Head of caudate nucleus (tissue), 42 donors: ENCODE data around the gene PDE2A.
A peak's percentile ranks its signal among the peaks of the same experiment; 100 is the strongest.

Experiments used
- DNase-seq, 42 donors: peaks; one replicate each; pipeline versions ENCODE4 v3.0.0 to v3.0.0-alpha.2; 2020 to 2021; ENCODE audit warnings: mixed read lengths in 7 of 42
- intact Hi-C: fragments of 100-400 bp; cut with DNase I; formaldehyde crosslinking; loops from one replicate; pipeline ENCODE4 v1.15.0; 2022

Gene PDE2A

DNA sequence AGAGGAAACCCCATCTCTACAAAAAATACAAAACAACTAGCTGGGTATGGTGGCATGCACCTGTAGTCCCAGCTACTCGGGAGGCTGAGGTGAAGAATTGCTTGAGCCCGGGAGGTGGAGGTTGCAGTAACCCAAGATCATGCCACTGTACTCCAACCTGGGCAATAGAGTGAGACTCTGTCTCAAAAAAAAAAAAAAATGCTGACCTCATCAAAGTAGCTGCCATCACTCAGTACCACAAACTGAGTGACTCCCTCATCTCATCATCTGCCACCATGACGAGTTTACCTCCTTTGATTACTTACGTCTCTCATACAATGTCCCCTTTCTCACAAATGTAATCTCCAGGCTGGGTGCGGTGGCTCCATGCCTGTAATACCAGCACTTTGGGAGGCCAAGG, 122.7 kb downstream of the PDE2A start:
- intact Hi-C loops, result no loop called here
- DNase-seq, result no peak

DNA sequence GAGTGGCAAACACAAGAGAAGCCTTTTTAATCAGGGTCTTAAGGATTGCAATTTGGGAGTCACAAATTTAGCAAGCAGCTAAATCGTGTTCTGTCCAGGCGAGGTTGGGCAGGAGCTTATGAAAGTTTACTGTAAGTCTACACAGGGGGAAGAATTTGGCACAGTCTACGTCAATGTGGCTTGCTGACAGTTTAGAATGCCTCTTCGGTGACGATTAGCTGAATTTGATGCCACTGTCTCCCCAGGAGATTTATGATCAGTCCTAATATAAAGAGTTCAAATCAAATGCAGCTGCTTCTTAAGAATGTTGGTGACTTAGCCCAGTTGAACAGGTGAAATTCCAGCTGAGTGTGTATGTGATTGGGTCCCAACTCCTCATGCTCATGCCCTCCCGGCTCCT, 125.8 kb downstream of the PDE2A start:
- intact Hi-C loops, result no loop called here
- no peak for DNase-seq

DNA sequence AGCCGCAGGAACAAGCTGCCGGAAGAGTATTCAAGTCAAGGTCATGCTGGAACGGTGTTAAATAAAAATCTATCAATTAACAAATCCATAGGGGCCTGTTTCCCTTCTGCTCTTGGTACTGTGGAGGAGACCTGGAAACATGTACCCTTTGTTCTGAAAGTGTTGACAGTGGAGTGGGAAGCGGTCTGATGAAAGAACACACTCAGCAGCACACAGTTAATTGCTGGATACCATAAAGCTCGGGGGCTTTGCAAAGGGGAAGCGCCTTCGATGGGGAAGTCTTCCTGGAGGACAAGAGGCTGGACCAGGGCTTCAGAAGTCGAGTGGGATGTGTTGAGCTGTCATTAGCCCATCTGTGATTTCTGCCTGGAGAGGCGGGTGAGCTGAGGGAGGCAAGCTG, 127.4 kb downstream of the PDE2A start:
- DNase-seq, result peak in 1 of 42 donors; percentile 13
- intact Hi-C loops, result no loop called here

DNA sequence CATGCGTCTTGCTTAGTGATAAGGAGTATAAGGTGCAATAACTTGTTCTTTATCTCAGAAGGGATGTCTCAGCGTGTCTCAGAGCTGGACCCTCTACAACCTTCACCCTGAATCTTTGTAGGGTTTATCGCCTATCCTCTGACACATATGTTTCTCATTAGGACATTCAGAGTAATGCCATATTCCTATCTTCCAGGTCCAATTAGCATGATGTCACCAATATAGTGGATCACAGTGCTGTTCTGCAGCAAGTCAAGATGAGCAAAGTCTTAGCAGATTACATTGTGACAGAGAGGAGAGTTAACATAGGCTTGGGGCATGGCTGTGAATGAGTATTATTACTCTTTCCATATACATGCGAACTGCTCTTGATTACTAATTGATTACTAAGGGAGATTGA, 129.6 kb downstream of the PDE2A start:
- intact Hi-C loops, result no loop called here
- DNase-seq, result no peak

DNA sequence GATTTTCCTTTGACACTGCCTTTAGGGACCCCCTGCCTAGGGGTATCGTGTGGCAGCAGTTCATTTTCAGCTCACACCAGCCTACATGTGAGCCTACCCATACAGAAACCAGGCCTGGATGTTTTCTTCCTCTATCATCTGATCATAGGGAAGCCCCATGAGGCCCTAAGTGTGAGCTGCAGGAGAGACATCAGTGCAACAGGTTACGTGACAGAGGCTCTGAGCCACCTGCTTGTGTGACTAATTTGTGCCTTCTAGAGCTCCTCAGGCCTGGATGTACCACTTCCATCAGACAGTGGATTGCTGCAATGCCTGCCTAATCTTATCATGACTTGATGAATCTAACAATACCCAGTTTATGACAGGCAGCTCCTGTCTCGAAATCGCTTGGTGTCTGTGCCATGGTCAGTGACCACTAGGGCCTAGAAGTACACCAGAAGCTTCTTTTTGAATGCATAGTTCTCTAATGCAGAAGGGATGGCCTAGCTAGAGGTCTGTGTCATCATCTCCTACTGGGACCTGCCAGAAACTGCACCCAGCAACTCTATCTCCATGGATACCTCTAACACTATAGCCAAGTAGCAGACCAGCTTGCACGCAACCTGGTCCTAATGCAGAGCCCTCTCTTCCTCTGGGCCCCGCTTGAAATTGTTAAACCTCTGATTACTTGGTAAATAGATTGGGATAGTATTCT, 130.2 kb downstream of the PDE2A start:
- no peak for DNase-seq
- intact Hi-C loops, result no loop called here

DNA sequence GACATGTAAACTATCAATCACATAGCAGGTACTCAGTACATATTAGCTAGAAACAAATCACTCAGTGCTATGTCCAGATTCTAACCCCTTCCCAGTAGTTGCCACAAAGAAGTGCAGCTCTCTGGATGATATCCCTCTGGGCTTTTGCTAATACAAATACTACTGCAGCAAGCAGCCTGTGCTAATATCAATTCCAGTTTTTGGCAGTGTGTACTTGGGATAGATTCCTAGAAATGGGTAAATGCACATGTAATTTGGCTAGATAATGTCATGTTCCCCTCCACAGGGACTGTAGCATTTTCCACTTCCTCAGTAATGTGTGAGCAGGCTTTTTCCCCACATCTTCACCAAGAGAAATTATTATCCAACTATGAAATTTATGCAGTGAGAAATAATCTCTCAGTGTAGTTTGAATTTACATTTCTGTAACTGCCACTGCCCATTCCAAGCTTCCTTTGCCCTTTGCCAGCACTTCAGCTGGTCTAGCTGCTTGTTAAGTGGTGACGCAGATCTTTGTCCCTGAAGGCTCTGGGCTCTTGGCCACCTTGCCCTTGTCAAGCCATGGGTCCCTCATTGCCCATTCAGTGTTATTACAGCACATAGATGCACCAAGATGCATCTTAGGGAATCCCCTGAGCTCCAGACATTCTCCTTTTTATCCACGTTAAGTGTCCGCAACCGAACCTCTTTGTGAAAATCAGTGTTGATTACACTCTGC, 132.8 kb downstream of the PDE2A start:
- intact Hi-C loops, result no loop called here
- peak in 6 of 42 donors; percentile 8 to 56 (median 22) for DNase-seq

DNA sequence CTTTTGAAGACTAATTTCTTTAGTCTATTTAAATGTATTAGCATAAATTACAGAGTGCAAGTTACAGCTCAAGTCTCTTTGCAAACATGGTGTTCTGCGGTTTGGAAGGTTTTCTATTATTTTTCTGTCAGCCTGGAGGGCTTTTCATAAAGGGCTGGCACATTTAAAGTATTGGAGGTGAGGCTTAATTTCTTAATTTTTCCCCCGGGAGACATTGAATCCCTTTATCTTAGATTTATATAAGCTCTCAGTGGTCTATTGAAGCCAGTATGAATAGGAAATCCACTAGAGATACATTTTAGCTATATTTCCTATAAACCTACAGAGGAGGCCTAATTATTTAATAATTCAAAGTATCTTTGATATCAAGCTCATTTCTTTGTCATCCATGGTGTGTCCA, 137.2 kb downstream of the PDE2A start:
- intact Hi-C loops, result no loop called here
- no peak for DNase-seq

DNA sequence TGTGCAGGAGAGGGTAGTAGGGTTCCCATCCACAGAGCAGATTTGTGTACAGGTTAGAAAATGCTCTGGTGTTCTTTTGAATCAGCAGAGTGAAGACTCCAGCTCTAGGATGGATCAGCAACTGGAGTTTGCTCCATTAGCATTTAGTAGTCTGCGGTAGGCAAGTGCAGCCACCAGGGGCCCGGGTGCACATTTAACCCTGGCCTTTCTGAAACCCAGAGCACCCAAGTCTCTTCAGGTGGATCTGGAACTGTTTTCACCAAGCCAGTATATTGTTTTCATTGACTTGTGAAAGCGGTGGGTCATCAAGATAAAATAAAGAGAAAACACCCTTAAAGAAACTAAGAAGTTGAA, 139.1 kb downstream of the PDE2A start:
- no peak for DNase-seq
- intact Hi-C loops, result no loop called here

DNA sequence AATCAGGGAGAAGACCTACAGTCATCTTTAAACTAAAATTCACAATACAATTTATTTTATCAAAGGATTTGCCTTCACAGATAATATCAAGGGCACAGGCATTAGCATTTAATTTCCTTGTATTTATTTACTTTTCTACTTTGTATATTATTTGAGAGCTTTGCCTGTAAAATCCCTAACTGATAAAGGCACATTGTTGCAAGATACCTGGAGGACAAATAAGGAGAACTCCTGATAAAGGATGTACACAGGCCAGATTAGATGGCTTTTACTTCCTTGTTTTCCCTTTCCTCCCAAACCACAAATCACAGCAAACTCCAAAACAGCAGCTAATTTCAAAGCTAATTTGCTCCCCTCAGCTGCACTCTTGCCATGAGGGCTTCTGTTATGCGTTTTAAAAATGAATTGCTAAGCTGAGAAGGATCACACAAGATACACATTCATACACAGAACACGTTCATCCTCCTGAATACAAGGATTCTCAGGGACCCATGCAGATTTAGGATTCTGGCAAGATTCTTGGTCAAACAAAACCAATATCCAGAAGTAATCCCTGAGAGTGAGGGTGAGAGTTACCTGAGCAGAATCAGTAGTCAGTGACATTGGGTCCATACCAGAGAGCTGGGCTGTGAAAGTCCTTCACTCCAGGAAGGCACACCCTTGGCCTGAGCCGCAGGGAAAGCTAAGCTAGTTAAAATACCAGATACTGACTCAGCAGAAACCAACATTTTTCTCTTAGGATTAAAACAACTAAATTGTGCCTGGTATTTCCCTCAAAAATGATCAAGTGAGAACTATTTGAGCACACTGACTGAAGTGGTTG, 139.6 kb downstream of the PDE2A start:
- intact Hi-C loops, result no loop called here
- DNase-seq, result no peak

DNA sequence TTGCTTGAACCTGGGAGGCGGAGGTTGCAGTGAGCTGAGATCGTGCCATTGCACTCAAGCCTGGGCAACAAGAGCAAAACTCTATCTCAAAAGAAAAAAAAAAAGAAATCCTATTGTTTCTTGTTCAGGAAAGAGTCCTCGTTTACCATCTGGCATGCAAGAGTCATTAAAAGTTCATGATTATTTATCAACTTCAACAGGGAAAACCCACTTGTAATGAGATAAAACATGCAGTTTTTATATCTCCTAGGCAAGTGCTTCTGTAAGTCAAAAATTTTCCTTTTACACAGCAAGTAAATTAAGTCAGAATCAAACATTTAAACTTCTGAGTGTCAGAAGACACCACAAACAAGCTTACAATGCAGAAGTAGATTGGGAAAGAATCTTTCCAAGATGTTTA, 145.2 kb downstream of the PDE2A start:
- DNase-seq, result no peak
- intact Hi-C loops, result no loop called here

DNA sequence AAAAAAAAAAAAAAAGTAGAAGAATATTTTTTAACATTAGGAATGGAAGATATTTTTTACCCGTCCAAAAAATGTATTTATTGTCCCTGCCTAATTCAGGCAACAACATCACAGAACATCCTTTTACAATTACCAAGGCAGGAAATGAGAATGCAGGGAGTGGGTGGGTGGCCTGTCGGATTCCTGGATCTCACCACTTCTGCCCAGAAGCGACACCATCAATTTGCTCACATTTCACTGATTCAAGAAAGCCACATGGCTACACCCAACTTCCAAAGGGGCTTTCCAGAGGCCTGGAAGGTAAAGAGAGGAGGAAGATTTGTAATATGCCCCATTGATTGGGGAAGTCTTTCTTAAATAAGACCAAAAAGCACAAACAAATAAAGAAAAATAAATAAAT, 146.1 kb downstream of the PDE2A start:
- DNase-seq, result no peak
- intact Hi-C loops, result no loop called here
